ENCODE results near the gene EFNA1. TPM values are rescaled to one million over a fixed set of nuclear protein-coding genes. Genes with fewer than 3 reads are reported as not detected.

EFNA1 gene
- polyA plus RNA-seq, 2 donors = 32.9 to 48.1 TPM

- WGBS, 2 donors = 36 to 62% methylated on average over 4 of the region's 4 CpGs
- Histone ChIP-seq H3K4me1 (ENCODE audit: control insufficient read depth in 2 of 2, insufficient read depth in 2 of 2, low read length in 1 of 2) (peaks cover 6 to 18% of the 10 kb centered on the region in 2 donors), H3K27ac (ENCODE audit: low read depth in 2 of 2, low read length in 1 of 2) (peak overlapping the region; percentile 41 to 67)
Measured at GRCh38 chr1:155123801-155124200, 3.9 kb upstream of the EFNA1 start.

GRCh38 chr1:155124503-155125463 is 2.9 kb upstream of the EFNA1 start:
- Histone ChIP-seq H3K4me1 (ENCODE audit: control insufficient read depth in 2 of 2, insufficient read depth in 2 of 2, low read length in 1 of 2) (peaks cover 6 to 18% of the 10 kb centered on the region in 2 donors), H3K36me3 (ENCODE audit: control insufficient read depth in 2 of 2, insufficient read depth in 2 of 2, low read length in 1 of 2) (no peaks in the 10 kb centered on the region), H3K4me3 (ENCODE audit: low read depth in 1 of 2, low read length in 2 of 2) (no peak overlapping the region), H3K27me3 (ENCODE audit: control insufficient read depth in 1 of 2, insufficient read depth in 2 of 2, low read length in 2 of 2) (no peaks in the 10 kb centered on the region), H3K9me3 (ENCODE audit: control insufficient read depth in 2 of 2, insufficient read depth in 1 of 2, low read depth in 1 of 2, low read length in 1 of 2) (peaks cover 0 to 2% of the 10 kb centered on the region in 2 donors), H3K27ac (ENCODE audit: low read depth in 2 of 2, low read length in 1 of 2) (peak overlapping the region; percentile 96 to 98)
- 57 to 70% methylated on average over 16 of the region's 16 CpGs for WGBS, 2 donors

More at GRCh38 chr1:155123801-155124200, 3.9 kb upstream of the EFNA1 start:
- Histone ChIP-seq H3K4me3 (ENCODE audit: low read depth in 1 of 2, low read length in 2 of 2) (no peak overlapping the region), H3K27me3 (ENCODE audit: control insufficient read depth in 1 of 2, insufficient read depth in 2 of 2, low read length in 2 of 2) (no peaks in the 10 kb centered on the region), H3K9me3 (ENCODE audit: control insufficient read depth in 2 of 2, insufficient read depth in 1 of 2, low read depth in 1 of 2, low read length in 1 of 2) (peaks cover 0 to 2% of the 10 kb centered on the region in 2 donors), H3K36me3 (ENCODE audit: control insufficient read depth in 2 of 2, insufficient read depth in 2 of 2, low read length in 1 of 2) (no peaks in the 10 kb centered on the region)

GRCh38 chr1:155125511-155125945 is 2.1 kb upstream of the EFNA1 start:
- Histone ChIP-seq H3K27ac (ENCODE audit: low read depth in 2 of 2, low read length in 1 of 2) (peak overlapping the region; percentile 96 to 98), H3K4me3 (ENCODE audit: low read depth in 1 of 2, low read length in 2 of 2) (no peak overlapping the region), H3K36me3 (ENCODE audit: control insufficient read depth in 2 of 2, insufficient read depth in 2 of 2, low read length in 1 of 2) (no peaks in the 10 kb centered on the region), H3K4me1 (ENCODE audit: control insufficient read depth in 2 of 2, insufficient read depth in 2 of 2, low read length in 1 of 2) (peaks cover 6 to 18% of the 10 kb centered on the region in 2 donors), H3K9me3 (ENCODE audit: control insufficient read depth in 2 of 2, insufficient read depth in 1 of 2, low read depth in 1 of 2, low read length in 1 of 2) (peaks cover 0 to 2% of the 10 kb centered on the region in 2 donors), H3K27me3 (ENCODE audit: control insufficient read depth in 1 of 2, insufficient read depth in 2 of 2, low read length in 2 of 2) (no peaks in the 10 kb centered on the region)
- 52 to 60% methylated on average over 11 of the region's 11 CpGs for WGBS, 2 donors

GRCh38 chr1:155125946-155126555 is 1.6 kb upstream of the EFNA1 start:
- Histone ChIP-seq H3K27ac (ENCODE audit: low read depth in 2 of 2, low read length in 1 of 2) (peak overlapping the region; percentile 96 to 98), H3K36me3 (ENCODE audit: control insufficient read depth in 2 of 2, insufficient read depth in 2 of 2, low read length in 1 of 2) (peaks cover 0 to 2% of the 10 kb centered on the region in 2 donors), H3K4me3 (ENCODE audit: low read depth in 1 of 2, low read length in 2 of 2) (peak overlapping the region; percentile 60 to 96), H3K4me1 (ENCODE audit: control insufficient read depth in 2 of 2, insufficient read depth in 2 of 2, low read length in 1 of 2) (peaks cover 6 to 18% of the 10 kb centered on the region in 2 donors), H3K27me3 (ENCODE audit: control insufficient read depth in 1 of 2, insufficient read depth in 2 of 2, low read length in 2 of 2) (no peaks in the 10 kb centered on the region), H3K9me3 (ENCODE audit: control insufficient read depth in 2 of 2, insufficient read depth in 1 of 2, low read depth in 1 of 2, low read length in 1 of 2) (peaks cover 0 to 2% of the 10 kb centered on the region in 2 donors)
- 24% methylated on average over 53 of the region's 53 CpGs for WGBS, 2 donors

- Histone ChIP-seq H3K36me3 (ENCODE audit: control insufficient read depth in 2 of 2, insufficient read depth in 2 of 2, low read length in 1 of 2) (peaks cover 0 to 8% of the 10 kb centered on the region in 2 donors), H3K4me3 (ENCODE audit: low read depth in 1 of 2, low read length in 2 of 2) (peak overlapping the region; percentile 60 to 96), H3K9me3 (ENCODE audit: control insufficient read depth in 2 of 2, insufficient read depth in 1 of 2, low read depth in 1 of 2, low read length in 1 of 2) (peaks cover 0 to 2% of the 10 kb centered on the region in 2 donors), H3K4me1 (ENCODE audit: control insufficient read depth in 2 of 2, insufficient read depth in 2 of 2, low read length in 1 of 2) (peaks cover 6 to 21% of the 10 kb centered on the region in 2 donors), H3K27me3 (ENCODE audit: control insufficient read depth in 1 of 2, insufficient read depth in 2 of 2, low read length in 2 of 2) (no peaks in the 10 kb centered on the region), H3K27ac (ENCODE audit: low read depth in 2 of 2, low read length in 1 of 2) (peak overlapping the region; percentile 96 to 98)
- WGBS, 2 donors = 5% methylated on average over 30 to 32 of the region's 32 CpGs
Measured at GRCh38 chr1:155126556-155127104, 1.0 kb upstream of the EFNA1 start.

GRCh38 chr1:155127967-155128754 is 485 bp downstream of the EFNA1 start:
- H3K9me3 ChIP-seq (ENCODE audit: control insufficient read depth in 2 of 2, insufficient read depth in 1 of 2, low read depth in 1 of 2, low read length in 1 of 2) = peaks cover 0 to 2% of the 10 kb centered on the region in 2 donors
- H3K4me1 ChIP-seq (ENCODE audit: control insufficient read depth in 2 of 2, insufficient read depth in 2 of 2, low read length in 1 of 2) = peaks cover 6 to 21% of the 10 kb centered on the region in 2 donors
- H3K36me3 ChIP-seq (ENCODE audit: control insufficient read depth in 2 of 2, insufficient read depth in 2 of 2, low read length in 1 of 2) = peaks cover 6 to 12% of the 10 kb centered on the region in 2 donors
- no peaks in the 10 kb centered on the region for H3K27me3 ChIP-seq (ENCODE audit: control insufficient read depth in 1 of 2, insufficient read depth in 2 of 2, low read length in 2 of 2)
- 2 to 3% methylated on average over 16 to 17 of the region's 17 CpGs for WGBS, 2 donors
- H3K4me3 ChIP-seq (ENCODE audit: low read depth in 1 of 2, low read length in 2 of 2) = peak overlapping the region; percentile 81 to 96
- H3K27ac ChIP-seq (ENCODE audit: low read depth in 2 of 2, low read length in 1 of 2) = peak overlapping the region; percentile 96 to 98

GRCh38 chr1:155128755-155129473 is 1.2 kb downstream of the EFNA1 start:
- Histone ChIP-seq H3K36me3 (ENCODE audit: control insufficient read depth in 2 of 2, insufficient read depth in 2 of 2, low read length in 1 of 2) (peaks cover 14 to 17% of the 10 kb centered on the region in 2 donors), H3K27me3 (ENCODE audit: control insufficient read depth in 1 of 2, insufficient read depth in 2 of 2, low read length in 2 of 2) (no peaks in the 10 kb centered on the region), H3K4me3 (ENCODE audit: low read depth in 1 of 2, low read length in 2 of 2) (peak overlapping the region; percentile 81 to 96), H3K27ac (ENCODE audit: low read depth in 2 of 2, low read length in 1 of 2) (peak overlapping the region; percentile 96 to 98), H3K9me3 (ENCODE audit: control insufficient read depth in 2 of 2, insufficient read depth in 1 of 2, low read depth in 1 of 2, low read length in 1 of 2) (peaks cover 0 to 2% of the 10 kb centered on the region in 2 donors), H3K4me1 (ENCODE audit: control insufficient read depth in 2 of 2, insufficient read depth in 2 of 2, low read length in 1 of 2) (peaks cover 6 to 28% of the 10 kb centered on the region in 2 donors)
- 9 to 20% methylated on average over 14 of the region's 14 CpGs for WGBS, 2 donors

GRCh38 chr1:155130272-155131006 is 2.8 kb downstream of the EFNA1 start:
- peaks cover 0 to under 1% of the 10 kb centered on the region in 2 donors for H3K9me3 ChIP-seq (ENCODE audit: control insufficient read depth in 2 of 2, insufficient read depth in 1 of 2, low read depth in 1 of 2, low read length in 1 of 2)
- peaks cover 17 to 20% of the 10 kb centered on the region in 2 donors for H3K36me3 ChIP-seq (ENCODE audit: control insufficient read depth in 2 of 2, insufficient read depth in 2 of 2, low read length in 1 of 2)
- peak overlapping the region; percentile 96 to 98 for H3K27ac ChIP-seq (ENCODE audit: low read depth in 2 of 2, low read length in 1 of 2)
- peak overlapping the region; percentile 54 to 96 for H3K4me3 ChIP-seq (ENCODE audit: low read depth in 1 of 2, low read length in 2 of 2)
- H3K27me3 ChIP-seq (ENCODE audit: control insufficient read depth in 1 of 2, insufficient read depth in 2 of 2, low read length in 2 of 2) = no peaks in the 10 kb centered on the region
- WGBS, 2 donors = 21 to 26% methylated on average over 6 of the region's 6 CpGs
- peaks cover 9 to 28% of the 10 kb centered on the region in 2 donors for H3K4me1 ChIP-seq (ENCODE audit: control insufficient read depth in 2 of 2, insufficient read depth in 2 of 2, low read length in 1 of 2)

Measured in esophagus (tissue), 2 donors.